Activated T-helper 9 cell treated with anti-CD3 and anti-CD28 coated beads, Interleukin-2, amount 50 U/mL, for 16 hours (primary cell): ENCODE results near the gene BRD4.

Experiments
- DNase-seq: peaks from one replicate; pipeline ENCODE4 v3.0.0-alpha.2; 2020; ENCODE audit warnings: low read depth

BRD4 gene

DNA sequence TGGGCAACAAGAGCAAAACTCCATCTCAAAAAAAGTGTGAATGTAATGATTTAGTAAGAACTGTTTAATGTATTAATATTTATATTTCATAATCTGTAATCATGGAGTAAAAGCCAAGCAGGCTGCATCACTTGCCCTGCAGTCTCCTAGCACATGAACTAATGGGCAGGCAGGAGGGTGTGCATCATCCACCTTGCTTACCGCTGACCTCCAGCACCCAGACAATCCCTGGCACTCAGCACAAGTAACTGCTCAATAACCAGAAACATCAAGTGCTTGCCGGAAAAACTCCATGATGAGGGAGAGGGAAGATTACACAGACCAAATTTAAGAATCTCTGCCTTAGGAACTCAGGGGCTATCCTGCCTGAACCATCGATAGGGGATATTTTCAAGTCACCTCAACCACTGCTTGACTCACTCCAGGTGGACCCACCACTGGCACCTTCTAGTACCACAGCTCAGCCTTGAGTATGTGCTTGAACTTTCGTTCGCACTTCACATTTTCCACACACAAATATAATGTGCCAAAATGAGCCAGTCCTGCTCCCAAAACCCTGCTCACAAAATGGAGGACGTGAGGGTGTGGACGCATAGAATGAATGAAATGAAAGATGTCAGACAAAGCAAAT is 18.6 kb downstream of the BRD4 start:
- DNase-seq = no peak

DNA sequence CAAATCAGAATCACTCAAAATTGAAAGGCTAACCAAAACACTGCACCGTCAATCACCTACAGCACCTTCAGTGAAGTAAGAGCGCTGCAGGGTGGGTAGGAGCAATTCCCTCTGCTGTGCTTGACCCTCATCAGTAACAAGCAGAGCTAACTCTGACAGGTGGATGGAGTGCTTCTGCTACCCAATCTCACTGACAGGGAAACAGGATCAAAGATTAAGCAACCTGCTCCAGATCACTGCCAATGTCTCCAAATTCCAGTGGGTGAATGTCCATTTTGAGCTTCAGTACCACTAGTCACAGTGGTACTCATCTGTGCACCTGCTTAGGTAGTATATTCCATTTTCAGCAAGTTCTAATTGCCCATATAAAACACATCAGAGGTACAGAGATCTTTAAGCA is 25.2 kb downstream of the BRD4 start:
- no peak for DNase-seq

DNA sequence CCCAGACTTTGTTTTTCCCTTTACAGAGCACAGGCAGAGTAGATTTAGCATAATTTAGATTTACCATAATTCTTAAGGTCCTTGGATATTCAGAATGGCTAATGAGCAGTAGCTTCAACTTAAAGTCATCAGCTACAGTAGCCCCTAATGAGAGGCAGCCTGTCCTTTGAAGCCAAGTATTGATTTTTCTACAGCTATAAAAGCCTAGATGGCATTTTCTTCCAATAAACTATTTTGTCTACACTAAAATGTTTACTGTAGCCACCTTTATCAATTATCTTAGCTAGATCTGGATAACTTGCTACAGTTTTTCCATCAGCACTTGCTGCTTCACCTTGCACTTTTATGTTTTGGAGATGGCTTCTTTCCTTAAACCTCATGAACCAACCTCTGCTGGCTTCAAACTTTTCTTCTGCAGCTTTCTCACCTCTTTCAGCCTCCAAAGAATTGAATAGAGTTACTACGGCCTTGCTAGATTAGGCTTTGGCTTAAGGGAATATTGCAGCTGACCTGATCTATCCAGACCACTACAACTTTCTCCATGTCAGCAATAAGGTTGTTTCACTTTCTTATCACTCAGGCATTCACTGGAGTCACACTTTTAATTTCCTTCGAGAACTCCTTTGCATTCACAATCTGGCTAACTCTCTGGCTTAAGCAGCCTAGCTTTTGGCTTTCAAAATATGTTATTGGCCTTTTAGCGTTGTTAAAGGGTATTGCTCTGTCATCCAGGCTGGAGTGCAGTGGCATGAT is 26.6 kb downstream of the BRD4 start:
- DNase-seq = no peak

DNA sequence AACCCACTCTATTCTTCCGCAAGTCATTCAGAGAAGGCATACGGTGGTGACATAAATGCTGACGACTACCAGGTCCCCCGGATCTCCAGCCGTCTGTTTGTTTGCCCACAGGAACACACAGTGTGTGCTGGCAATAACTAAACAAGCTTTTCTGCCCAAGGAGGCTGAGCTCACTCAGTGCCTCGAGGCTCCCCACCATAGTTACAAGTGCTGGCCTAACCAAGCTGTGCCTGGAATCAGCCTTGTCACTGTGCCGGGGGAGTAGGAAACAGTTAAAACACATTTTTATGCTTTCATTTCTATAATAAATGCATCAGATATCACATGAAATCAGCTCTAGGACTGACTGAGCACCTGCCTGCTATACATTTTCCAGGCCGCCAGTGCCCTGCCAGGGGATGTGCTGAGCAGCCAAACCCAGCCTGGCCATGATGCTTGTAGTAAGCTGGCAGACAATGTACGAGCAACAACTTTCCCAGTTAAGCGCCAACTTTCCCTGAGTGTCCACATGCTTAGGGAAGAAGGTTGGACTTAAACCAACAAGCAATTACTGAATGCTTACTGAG is 28.1 kb downstream of the BRD4 start:
- DNase-seq = peak; percentile 20

DNA sequence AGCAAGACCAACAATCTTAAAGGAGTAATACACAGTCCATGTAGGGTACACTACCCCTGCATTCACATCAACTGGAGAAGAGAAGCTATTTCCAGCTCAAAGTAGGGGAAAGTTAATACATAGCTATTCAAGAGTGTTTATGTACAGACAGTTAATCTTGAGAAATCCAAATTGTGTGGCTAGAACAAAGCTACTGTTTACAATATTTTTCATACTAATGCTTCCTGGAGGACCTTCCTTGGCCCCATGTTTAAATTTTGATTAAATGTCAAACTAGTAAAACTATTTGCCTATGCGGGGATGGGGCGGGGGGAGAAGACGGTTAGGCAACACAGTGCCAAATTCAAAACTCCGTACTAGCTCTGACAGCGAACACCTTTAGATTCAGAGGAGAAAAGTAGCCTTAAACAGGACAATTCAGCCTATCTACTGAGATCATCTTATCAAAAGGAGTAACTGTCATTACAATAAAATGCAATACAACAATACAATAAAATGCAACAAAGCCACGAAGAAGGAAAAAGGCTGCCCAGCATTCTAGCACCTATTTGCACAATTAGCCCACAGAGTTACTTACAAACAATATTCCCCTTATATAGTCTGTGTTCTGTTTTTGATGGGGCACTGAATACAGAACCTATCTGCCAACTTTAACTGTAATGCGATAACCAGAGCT is 29.1 kb downstream of the BRD4 start:
- no peak for DNase-seq

DNA sequence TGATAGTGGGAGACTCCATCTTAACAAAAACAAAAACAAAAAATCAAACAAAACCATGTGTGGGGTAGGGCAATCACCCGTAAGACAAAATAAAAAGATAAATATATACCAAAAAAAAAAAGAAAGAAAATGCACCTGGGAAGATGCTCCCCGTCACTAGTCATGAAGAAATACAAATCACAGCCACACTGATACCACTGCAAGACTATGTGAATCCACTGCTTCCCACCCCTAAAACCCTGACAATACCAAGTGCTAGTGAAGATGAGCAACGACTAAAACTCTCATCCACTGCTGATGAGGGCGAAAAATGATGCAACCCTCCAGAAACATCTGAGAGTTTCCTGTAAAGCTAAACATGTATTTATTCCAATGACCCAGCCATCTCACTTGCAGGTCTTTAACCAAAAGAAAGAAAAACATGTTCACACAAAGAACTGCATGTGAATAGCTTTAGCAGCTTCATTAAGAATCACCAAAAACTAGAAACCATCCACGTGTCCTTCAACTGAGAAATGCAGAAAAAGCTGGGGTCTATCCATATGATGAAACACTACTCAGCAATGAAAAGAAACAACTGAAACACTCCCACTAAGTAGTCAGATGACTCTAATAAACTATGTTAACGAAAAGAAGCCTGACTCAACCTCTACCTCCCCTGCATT is 31.7 kb downstream of the BRD4 start:
- no peak for DNase-seq

DNA sequence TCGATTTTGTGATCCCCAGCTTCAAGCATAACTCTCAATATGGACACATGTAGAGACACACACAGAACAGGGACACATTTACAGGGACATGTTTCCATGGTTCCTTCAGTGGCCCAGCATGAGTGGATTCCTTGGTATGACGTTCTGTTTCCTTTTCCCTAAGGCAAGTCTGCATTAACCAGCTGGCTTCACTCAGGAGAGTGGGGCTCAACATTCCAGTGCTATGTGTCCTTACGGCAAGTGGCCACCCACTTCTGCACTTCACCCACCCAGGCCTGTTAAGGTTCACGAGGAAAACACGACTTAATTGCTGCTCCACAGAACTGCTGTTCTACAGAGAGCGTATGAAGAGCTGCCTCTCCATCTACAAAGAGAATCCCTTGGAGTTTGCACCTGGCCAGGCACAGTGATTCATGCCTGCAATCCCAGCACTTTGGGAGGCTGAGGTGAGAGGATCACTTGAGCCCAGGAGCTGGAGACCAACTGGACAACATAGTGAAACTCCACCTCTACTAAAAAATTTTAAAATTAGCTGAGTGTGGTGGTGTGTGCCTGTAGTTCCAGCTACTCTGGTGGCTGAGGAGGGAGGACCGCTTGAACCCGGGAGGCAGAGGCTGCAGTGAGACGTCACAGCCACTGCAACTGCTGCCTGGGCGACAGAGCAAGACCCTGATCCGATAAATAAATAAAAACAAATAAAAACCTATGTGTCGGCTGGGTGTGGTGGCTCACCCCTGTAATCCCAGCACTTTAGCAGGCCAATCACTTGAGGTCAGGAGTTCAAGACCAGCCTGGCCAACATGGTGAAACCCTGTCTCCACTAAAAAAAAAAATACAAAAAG is 32.5 kb downstream of the BRD4 start:
- DNase-seq = no peak

DNA sequence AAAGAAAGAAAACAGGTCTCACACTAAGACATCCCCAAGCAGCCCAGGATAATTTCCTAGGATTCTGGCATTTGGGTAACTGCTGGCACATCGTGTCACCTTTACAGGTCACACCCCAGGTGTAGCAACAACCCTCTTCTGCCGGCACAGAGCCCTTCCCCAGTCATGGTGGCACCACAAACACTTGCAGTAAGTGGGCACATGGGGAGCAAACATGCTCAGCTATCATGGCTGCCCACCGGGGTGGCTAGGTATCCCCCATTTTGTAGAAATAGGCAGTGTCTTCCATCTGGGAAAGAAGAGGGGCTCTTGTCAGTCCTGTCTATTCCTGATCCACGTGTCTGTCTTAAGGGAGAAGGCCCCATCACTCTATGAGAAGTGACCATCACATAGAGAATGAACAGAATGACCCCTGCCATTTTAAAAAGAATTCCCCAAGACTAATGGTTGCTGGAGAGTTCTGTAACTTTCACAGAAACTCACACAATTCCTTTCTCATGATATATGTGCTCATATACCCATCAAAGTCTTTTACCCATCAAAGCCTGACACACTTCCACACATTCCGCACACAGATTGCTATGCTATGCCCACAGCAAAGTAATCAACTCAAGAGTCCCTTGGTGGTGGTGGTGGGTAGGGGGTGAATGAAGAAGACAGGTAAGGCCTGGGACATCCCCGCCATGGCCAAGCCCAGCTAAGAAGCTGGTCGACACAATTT is 33.3 kb downstream of the BRD4 start:
- no peak for DNase-seq

DNA sequence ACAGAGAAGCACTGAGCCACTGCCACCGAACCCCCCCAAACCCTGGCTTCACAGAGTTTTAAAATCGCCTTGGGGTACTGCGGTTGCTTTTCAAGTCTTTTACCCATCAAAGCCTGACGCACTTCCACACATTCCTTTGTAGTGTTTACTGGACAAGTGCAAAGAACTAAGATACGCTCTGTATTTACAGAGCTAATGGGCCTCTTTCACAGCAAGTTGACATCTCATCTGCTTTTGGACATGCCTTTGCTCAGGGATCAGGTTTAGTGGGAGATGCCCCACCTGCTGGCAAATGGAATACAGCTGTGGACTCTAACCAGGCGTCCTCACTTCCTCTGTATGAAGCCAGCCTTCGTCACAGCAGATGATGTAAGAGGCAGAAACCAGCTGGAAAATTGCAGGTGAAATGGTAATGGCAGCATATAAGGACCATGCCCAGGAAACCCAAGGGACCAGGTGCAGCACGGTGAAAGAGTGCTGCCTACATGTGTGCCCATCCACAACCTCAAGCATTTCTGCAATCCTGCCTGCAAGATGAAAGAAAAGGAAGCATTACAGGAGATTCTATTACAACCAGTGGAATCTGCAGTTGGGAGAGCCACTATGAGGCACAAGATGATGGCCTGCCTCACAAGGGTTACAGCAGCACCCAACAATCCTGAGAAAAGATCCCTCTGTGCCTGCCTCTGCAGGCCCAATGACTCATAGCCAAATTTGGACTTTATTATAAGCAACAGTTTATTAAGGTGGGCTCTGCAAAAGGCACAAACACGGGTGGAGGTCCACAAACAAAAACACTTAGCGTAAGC is 34.7 kb downstream of the BRD4 start:
- DNase-seq = no peak

DNA sequence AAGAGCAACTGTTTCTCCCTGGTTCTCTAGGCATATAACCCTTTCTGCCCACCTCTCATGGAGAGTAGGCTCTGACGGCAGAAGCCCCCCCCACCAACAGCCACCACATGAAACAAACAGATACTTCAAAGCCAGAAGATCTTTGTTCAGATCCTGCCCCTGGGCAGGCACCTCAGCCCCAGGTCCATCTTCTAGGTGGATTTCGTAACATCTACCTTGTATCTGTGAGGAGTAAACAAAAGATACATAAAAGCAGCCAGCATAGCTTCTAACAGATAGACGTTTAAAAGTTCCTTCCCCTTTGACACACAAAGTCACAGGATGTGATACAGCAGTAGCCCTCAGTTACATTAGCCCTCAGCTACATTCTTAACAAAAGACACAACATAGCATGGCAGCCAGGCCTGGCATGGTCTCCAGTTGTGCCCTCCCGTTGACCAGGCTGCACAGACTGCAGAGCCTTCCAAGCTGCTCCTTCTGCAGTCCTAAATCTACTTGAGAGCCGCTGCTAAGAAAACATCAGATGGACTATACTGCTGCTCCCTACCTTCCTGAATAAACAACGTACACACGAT is 35.4 kb downstream of the BRD4 start:
- DNase-seq = no peak

DNA sequence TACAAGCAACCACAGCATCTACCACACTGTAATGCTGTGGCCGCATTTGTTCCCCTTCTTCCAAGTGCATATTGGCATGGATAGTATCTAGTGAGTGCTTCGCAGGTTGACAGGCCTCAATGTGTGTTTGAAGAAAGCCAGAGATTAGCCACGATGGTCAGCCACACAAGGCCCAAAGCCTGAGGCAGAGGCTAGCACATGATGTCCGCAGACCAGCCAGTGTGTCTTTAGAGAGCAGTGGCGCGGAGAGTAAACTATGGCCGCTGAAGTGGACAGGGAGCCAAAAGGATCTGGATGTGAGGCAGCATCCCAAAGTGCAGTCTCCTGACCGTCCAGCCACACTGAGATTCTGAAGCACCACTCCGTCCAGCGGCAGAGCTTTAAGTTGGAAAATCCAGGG is 36.0 kb downstream of the BRD4 start:
- DNase-seq = no peak

DNA sequence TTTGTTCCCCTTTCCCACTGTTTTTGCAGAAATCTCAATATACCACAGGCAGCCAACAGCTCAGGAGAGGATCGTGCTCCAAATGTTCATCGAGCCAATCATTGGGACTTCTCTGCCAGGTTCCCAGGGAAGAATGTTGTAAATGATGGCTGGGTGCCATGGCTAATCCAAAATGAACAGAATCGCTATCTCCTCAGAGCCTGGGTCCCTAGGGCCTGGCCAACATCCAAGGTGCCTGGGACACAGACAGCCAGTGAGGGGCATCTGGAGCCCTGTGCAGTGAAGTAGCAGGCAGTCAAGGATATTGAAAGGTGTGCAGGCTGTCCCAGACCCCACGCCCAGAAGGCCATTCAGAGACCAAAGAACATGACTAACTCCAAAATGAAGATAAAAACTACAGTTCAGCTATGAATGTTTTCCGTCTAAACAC is 37.8 kb downstream of the BRD4 start:
- no peak for DNase-seq

DNA sequence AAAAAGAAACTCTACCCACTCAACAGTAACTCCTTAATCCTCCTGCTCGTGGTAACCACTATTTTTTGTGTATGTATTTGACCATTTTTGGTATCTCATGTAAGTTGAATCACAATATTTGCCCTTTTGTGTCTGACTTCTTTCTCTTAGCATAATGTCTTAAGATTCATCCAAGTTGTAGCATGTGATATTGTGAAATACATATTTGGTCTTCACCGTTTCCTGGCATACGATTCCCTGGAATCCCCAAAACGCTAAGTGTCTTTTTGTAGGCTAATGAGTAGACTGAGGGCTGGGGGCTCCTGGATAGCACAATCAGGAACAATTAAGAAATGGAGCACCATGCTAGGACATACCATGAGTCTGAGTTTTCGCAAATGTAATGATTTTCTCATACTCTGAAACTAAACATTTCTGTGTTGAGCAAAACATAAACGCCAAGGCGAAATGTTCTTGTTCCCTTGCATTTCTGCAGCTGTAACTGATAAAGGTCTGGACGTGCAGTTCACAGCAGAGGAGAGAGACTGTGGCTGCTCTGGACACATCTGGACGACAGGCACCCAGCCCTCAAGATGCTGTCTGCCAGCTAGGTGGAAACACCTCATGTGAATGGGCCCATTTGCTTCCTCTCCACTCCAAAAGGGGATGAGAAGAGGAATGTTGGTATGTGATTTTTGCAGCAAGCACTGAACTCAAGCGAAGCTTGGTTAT is 38.4 kb downstream of the BRD4 start:
- DNase-seq = no peak

DNA sequence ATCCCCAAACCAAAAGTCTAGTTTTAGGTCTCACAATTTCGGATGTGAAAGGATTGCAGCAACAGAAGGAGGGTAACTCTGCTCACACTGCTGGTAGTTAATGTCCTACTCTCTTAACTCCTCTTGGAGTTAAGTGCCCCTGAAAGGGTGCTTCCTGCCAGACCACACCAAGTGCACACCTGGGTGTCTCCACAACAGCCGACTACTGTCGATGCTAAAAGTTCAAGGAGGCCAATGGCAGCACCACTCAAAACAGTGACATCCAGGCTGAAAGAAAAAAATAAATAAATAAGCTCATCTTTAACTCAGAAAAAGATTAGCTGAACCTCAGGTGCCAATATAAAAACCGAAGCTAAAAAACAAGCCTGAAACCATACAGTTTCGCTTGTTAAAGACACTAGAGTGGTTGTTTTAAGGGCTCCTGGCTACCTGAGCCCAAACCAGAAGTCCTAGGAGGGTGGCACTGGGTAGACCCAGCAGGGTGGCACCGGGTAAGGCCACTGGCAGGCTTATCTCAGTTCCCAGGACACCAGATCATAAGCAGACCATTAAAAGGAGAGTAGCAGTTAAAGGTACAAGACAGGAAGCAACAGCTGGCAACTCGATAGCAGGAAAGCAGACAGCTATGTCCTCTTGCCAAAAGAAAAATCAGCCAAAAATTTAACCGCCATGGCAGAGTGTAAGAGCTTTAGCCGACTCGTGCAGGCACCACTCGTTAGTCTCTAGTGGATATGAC is 39.3 kb downstream of the BRD4 start:
- DNase-seq = no peak

DNA sequence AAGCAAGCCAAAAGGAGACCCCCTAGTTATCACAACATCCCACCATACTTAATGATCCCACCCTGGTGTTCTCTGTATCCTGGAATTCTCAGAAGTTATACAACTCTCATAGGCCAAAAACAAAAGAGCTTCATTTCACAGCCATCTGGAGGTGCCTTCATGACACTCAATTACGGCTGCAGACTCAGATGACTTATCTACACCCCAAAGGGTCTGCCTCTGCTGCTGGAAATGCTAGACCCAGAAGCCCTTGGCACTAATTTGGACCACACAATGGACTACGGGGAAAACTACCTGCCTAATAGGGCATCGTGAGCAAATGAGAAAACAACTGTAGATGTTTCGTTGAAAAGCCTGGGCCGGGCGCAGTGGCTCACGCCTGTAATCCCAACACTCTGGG is 40.2 kb downstream of the BRD4 start:
- no peak for DNase-seq

DNA sequence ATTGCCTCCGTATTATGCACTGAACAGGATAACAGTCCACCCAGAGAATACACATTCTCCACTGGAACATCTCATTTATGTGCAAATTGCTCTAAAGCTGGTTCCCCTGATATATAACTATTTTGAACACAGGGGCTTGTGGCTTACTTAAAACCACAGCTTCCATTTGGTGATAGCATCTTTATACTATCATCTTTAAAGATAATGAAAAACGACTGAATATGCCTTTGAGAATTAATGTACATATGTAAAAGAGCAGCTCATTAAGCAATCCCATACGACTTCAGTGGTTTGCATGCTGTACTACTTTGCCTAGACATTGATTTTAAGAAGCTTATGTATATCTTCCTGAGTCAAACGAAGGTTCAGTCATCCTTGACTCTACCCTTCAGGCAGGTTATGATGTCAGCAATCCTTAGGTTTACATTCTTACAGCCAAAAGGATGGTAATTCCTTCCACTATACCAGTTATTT is 40.8 kb downstream of the BRD4 start:
- DNase-seq = no peak

DNA sequence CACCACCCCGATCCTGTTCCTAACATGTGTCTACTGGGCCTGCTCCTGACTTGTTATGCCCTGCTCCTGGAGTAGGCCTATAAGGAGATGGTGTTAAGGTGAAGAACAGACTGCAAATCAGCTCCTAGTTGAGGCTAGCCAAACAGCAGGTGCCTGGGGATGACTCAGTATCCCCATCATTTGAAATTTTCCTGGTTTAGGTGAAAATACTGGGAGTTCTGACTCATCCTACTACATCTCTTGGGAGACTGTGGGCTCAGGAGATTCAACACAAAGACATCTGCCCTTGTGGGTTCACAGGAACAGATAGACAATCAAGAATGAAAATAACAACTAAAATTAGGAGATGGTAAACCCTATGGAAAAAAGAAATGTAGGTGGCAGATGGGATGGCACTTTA is 41.2 kb downstream of the BRD4 start:
- no peak for DNase-seq

DNA sequence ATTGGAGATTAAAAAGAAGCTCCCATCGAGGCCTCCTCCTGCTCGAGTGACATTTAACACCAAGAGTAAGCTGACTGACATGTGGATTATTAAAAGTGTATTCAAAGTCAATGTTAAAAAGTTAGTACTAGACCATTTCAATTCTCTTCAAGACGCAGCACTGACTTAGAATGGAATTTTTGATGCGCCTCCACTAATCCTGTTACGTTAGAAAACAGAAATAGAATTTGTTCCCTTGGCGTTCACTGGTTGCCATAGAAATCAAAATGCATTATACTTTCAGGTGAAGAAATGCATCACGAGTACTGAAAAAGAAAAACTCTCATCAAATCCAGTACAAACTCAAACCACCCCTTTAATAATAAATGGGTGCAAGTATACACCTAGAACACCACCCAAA is 42.2 kb downstream of the BRD4 start:
- no peak for DNase-seq
